Thyroid gland (tissue), 4 donors: ENCODE results near the gene AOAH. TPM values are rescaled to one million over a fixed set of nuclear protein-coding genes. Genes with fewer than 3 reads are reported as not detected.

Experiments used
- DNase-seq, 2 donors: peaks; one replicate each; pipeline ENCODE4 v3.0.0-alpha.2; 2019
- H3K27ac ChIP-seq, 3 donors: fragments of 200-600 bp; sonication (generic); 1 replicate in 2 of 3; 2 replicates in 1 of 3; pipeline ENCODE4 v1.5.1; 2016 to 2019; ENCODE audit warnings: mild to moderate bottlenecking in 1 of 3, moderate library complexity in 1 of 3
- H3K27me3 ChIP-seq: fragments of 200-600 bp; sonication (generic); one replicate; pipeline ENCODE4 v1.5.1; 2019
- H3K36me3 ChIP-seq, 2 donors: fragments of 200-600 bp; sonication (generic); one replicate each; pipeline ENCODE4 v1.5.1; 2016 to 2019
- H3K4me1 ChIP-seq, 2 donors: fragments of 200-600 bp; sonication (generic); one replicate each; pipeline ENCODE4 v1.5.1; 2017 to 2019
- H3K4me3 ChIP-seq, 3 donors: fragments of 200-600 bp; sonication (generic); replicated peaks in 1 of 3; 1 replicate in 2 of 3; 2 replicates in 1 of 3; pipeline ENCODE4 v1.5.1; 2016; ENCODE audit warnings: mild to moderate bottlenecking in 1 of 3
- H3K9me3 ChIP-seq: fragments of 200-600 bp; sonication (generic); one replicate; pipeline ENCODE4 v1.5.1; 2017
- POLR2A ChIP-seq, 2 donors: fragments of 450-650 bp; IDR thresholded peaks; one replicate each; pipeline ENCODE4 v1.6.1; 2017; ENCODE audit warnings: antibody characterized with exemption in 2 of 2, mild to moderate bottlenecking in 2 of 2, moderate library complexity in 1 of 2
- WGBS, 2 donors: methylation state at CpG; one replicate each; pipeline ENCODE4 v1.1.5; 2017; 5-methylcytosine and 5-hydroxymethylcytosine counted together
- intact Hi-C: fragments of 100-400 bp; cut with DNase I; formaldehyde crosslinking; loops from one replicate; pipeline ENCODE4 v1.15.1; 2023
- total RNA-seq, 4 donors: library from RNA; depleted of rRNA; stranded (reverse); fragments of >200 nt; gene quantifications; one replicate each; pipeline ENCODE4 v1.2.3, GENCODE V29; 2016
- TF ChIP-seq, protein P1 (sequence below), 6 experiments: fragments of 200-600 bp in 3 of 6; fragments of 450-650 bp in 3 of 6; sonication (generic) in 3 of 6; IDR thresholded peaks; one replicate each; pipeline ENCODE4 v1.5.1; 2016 to 2019; ENCODE audit warnings: antibody characterized with exemption in 6 of 6, mild to moderate bottlenecking in 2 of 6, inconsistent platforms in 1 of 6, moderate library complexity in 1 of 6

AOAH gene
- total RNA-seq, 4 donors from 2014 or later = 7.4 to 26.7 (median 12.4) TPM

DNA sequence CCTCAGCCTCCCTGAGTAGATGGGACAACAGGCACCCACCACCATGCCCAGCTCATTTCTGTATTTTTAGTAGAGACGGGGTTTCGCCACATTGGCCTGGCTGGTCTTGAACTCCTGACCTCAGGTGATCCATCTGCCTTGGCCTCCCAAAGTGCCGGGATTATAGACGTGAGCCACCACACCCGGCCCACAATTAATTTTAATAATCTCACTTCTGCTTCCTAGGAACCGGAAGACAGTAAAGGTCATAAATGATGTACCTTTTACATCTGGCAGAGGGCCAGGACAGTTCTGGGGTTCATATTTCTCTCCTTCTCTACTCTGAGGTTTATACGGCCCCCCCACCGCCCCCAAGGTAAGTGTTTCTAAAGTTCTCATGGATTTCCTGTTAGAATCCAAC, 31.2 kb upstream of the AOAH start:
- Histone ChIP-seq H3K36me3 (no peaks in the 10 kb centered on the region), H3K4me1 (no peaks in the 10 kb centered on the region), H3K4me3 (no peak overlapping the region), H3K27me3 (no peaks in the 10 kb centered on the region), H3K9me3 (no peaks in the 10 kb centered on the region), H3K27ac (no peak overlapping the region)
- 82 to 93% methylated on average over 8 of the region's 8 CpGs for WGBS, 2 donors
- intact Hi-C loops = no loop called here
- DNase-seq = no peak
- TF ChIP-seq POLR2A (IDR thresholded peaks at IDR 0.05) = no peak
- TF ChIP-seq, protein P1, sequence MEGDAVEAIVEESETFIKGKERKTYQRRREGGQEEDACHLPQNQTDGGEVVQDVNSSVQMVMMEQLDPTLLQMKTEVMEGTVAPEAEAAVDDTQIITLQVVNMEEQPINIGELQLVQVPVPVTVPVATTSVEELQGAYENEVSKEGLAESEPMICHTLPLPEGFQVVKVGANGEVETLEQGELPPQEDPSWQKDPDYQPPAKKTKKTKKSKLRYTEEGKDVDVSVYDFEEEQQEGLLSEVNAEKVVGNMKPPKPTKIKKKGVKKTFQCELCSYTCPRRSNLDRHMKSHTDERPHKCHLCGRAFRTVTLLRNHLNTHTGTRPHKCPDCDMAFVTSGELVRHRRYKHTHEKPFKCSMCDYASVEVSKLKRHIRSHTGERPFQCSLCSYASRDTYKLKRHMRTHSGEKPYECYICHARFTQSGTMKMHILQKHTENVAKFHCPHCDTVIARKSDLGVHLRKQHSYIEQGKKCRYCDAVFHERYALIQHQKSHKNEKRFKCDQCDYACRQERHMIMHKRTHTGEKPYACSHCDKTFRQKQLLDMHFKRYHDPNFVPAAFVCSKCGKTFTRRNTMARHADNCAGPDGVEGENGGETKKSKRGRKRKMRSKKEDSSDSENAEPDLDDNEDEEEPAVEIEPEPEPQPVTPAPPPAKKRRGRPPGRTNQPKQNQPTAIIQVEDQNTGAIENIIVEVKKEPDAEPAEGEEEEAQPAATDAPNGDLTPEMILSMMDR (IDR thresholded peaks at IDR 0.05) = no peak

DNA sequence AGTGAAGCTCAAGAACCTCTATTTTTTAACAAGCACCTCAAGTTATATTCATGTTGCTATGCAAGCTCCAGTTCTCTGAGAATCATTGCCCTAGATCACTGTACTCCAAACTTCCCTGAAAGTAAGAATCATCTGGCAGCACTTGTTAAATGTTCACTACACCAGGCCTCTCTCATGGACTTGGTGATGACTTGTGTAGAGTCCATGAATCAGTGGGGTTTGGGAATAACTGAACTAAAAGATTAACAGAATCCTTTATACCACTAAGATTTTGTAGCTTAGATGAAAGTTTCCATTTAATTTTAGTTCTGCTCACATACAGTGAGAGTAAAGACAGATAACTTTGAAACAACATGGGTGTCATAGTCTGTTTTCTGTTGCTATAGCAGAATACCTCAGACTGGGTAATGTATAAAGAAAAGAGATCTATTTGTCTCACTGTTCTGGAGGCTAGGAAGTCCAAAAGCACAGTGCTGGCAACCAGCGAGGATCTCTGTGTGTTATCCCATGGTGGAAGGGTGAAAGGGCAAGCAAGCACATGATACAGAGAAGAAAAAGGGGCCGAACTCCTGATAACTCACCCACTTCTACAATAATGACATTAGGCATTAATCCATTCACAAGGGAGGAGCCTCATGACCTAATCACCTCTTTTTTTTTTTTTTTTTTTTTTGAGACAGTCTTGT, 27.9 kb upstream of the AOAH start:
- Histone ChIP-seq H3K27me3 (no peaks in the 10 kb centered on the region), H3K4me3 (no peak overlapping the region), H3K27ac (no peak overlapping the region), H3K9me3 (no peaks in the 10 kb centered on the region), H3K4me1 (no peaks in the 10 kb centered on the region), H3K36me3 (no peaks in the 10 kb centered on the region)
- no peak for DNase-seq
- TF ChIP-seq, protein P1 (IDR thresholded peaks at IDR 0.05) = no peak
- TF ChIP-seq POLR2A (IDR thresholded peaks at IDR 0.05) = no peak
- intact Hi-C loops = no loop called here
- 82 to 89% methylated on average over 2 of the region's 2 CpGs for WGBS, 2 donors

DNA sequence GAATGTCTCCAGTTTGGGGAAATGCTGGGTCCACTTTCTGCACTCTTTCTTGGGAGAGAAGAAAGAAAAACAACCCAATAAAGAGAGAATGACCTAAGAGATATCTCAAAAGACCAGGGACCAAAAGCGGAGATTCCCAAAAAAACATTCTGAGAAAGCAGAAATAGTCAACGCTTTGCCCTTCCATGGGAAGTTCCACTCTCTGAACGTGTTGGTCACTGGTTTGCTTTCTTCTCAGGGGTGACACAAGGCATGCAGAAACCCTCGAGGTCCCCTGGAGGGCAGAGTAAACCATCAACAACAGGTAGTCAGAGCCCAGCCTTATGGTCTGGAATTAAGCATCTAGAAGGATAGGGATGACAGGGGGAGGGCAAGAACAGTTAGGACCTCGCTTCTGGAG, 26.2 kb upstream of the AOAH start:
- no peak overlapping the region for H3K27ac ChIP-seq
- intact Hi-C loops = no loop called here
- 70 to 77% methylated on average over 5 of the region's 5 CpGs for WGBS, 2 donors
- no peaks in the 10 kb centered on the region for H3K36me3 ChIP-seq
- no peaks in the 10 kb centered on the region for H3K4me1 ChIP-seq
- no peaks in the 10 kb centered on the region for H3K27me3 ChIP-seq
- no peak for DNase-seq
- H3K4me3 ChIP-seq = no peak overlapping the region
- TF ChIP-seq, protein P1 (IDR thresholded peaks at IDR 0.05) = no peak
- TF ChIP-seq POLR2A (IDR thresholded peaks at IDR 0.05) = no peak
- no peaks in the 10 kb centered on the region for H3K9me3 ChIP-seq

DNA sequence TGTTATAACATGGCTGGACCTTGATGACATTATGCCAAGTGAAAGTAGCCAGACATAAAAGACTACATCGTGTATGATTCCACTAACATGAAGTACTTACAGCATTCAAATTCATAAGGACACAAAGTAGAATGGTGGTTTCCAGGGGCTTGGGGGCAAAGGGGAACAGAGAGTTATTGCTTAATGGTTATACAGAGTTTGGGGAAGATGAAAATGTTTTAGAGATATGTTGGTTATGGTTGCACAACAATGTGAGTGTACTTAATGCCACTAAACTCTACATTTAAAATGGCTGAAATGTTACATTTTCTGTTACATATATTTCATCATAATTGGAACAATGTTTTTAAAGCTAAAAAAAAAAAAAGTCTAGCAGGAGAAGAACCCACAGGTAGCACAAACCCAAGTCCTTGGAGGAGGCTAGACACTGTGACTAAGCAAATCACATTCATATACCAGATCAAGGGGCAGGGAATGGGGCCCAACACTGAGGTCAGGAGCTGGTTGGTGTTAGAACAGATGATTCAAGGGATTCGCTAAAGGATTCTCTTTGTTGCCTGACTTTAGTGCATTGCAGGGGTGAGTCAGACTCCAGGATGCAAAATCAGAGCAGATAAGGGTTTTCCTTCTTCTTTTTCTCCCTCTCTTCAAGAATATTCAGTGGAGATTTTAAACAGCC, 25.1 kb upstream of the AOAH start:
- H3K27me3 ChIP-seq = no peaks in the 10 kb centered on the region
- WGBS, 2 donors = 82 to 84% methylated on average over 2 of the region's 2 CpGs
- intact Hi-C loops = no loop called here
- no peaks in the 10 kb centered on the region for H3K9me3 ChIP-seq
- H3K4me3 ChIP-seq = no peak overlapping the region
- H3K4me1 ChIP-seq = no peaks in the 10 kb centered on the region
- H3K27ac ChIP-seq = no peak overlapping the region
- no peak for DNase-seq
- TF ChIP-seq, protein P1 (IDR thresholded peaks at IDR 0.05) = no peak
- no peak for TF ChIP-seq POLR2A (IDR thresholded peaks at IDR 0.05)
- H3K36me3 ChIP-seq = no peaks in the 10 kb centered on the region

DNA sequence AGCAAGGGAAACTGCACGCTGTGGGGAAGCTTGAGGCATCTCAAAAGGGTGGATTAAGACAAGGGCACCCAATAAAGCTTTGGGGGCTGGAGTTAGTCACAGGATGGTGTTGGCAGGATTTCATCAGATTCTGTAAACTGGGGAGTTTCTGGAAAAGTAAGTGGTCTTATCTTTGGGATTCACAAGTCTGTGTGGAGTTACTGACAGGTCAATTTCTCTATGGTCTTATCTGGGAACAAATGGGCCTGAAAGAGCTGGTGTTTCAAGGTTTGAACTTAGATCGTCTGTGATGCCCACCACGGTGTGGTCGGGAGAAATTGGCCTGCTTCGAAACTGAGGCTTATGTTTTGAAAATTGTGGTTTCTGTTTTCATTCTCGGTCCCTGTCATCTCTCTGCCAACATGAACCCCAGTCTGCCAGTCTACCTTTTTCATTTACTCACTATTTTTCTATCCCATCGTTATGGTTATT, 23.8 kb upstream of the AOAH start:
- no peaks in the 10 kb centered on the region for H3K36me3 ChIP-seq
- H3K27ac ChIP-seq = no peak overlapping the region
- no peak for DNase-seq
- intact Hi-C loops = no loop called here
- no peaks in the 10 kb centered on the region for H3K4me1 ChIP-seq
- no peaks in the 10 kb centered on the region for H3K9me3 ChIP-seq
- no peaks in the 10 kb centered on the region for H3K27me3 ChIP-seq
- 86 to 94% methylated on average over 7 of the region's 7 CpGs for WGBS, 2 donors
- no peak overlapping the region for H3K4me3 ChIP-seq
- no peak for TF ChIP-seq POLR2A (IDR thresholded peaks at IDR 0.05)
- TF ChIP-seq, protein P1 (IDR thresholded peaks at IDR 0.05) = no peak
